WTC11 (cell line): ENCODE results near the gene PQBP1. TPM values are rescaled to one million over a fixed set of nuclear protein-coding genes. Genes with fewer than 3 reads are reported as not detected.

ENCODE experiments used
- ATAC-seq: fragments of 200-7000 bp; cut with Tn5 transposase; 2 replicates; pipeline ENCODE4 v1.10.0; 2021; ENCODE audit warnings: mild to moderate bottlenecking, moderate library complexity
- CTCF ChIA-PET: fragments of 300-600 bp; sonication (Branson Sonifier 250); formaldehyde crosslinking; loops from one replicate; lab custom pipeline; 2021; ENCODE audit warnings: antibody characterized with exemption; lab: Charles Lee
- POLR2A ChIA-PET: fragments of 350-600 bp; sonication (Branson Sonifier 250); formaldehyde crosslinking; loops from one replicate; lab custom pipeline; 2021; ENCODE audit warnings: antibody characterized with exemption; lab: Charles Lee
- DNase-seq: peaks from one replicate; pipeline ENCODE4 v3.0.0; 2021; ENCODE audit warnings: low spot score
- H3K27ac Mint-ChIP-seq: 2 replicates; pipeline ENCODE4 v1.8.0; 2021; ENCODE audit warnings: mixed read lengths
- H3K27me3 Mint-ChIP-seq: 2 replicates; pipeline ENCODE4 v1.8.0; 2021; ENCODE audit warnings: low read depth, mild to moderate bottlenecking, moderate library complexity, mixed read lengths
- H3K36me3 Mint-ChIP-seq: 2 replicates; pipeline ENCODE4 v1.8.0; 2021; ENCODE audit warnings: mixed read lengths
- H3K4me1 Mint-ChIP-seq: 2 replicates; pipeline ENCODE4 v1.8.0; 2022; ENCODE audit warnings: mixed read lengths
- H3K4me3 Mint-ChIP-seq: 2 replicates; pipeline ENCODE4 v1.8.0; 2021; ENCODE audit warnings: mild to moderate bottlenecking, moderate library complexity, mixed read lengths
- H3K9me3 Mint-ChIP-seq: 2 replicates; pipeline ENCODE4 v1.8.0; 2021; ENCODE audit warnings: mixed read lengths
- CREM ChIP-seq: sonication (generic); formaldehyde crosslinking; IDR thresholded peaks from 2 replicates; pipeline ENCODE4 v1.8.1; 2022; ENCODE audit warnings: mild to moderate bottlenecking, missing genetic modification reagents, moderate library complexity
- ESRRA ChIP-seq: sonication (generic); formaldehyde crosslinking; IDR thresholded peaks from 2 replicates; pipeline ENCODE4 v1.8.1; 2022; ENCODE audit warnings: mild to moderate bottlenecking, missing genetic modification reagents, borderline replicate concordance
- FOXJ3 ChIP-seq: sonication (generic); formaldehyde crosslinking; IDR thresholded peaks from 2 replicates; pipeline ENCODE4 v1.9.0; 2021; ENCODE audit warnings: missing genetic modification reagents, mild to moderate bottlenecking, borderline replicate concordance
- MXD4 ChIP-seq: fragments of 250-450 bp; sonication (Bioruptor Pico); IDR thresholded peaks from 2 replicates; pipeline ENCODE4 v1.8.0; 2021; ENCODE audit warnings: mild to moderate bottlenecking, moderate library complexity, borderline replicate concordance
- NFATC4 ChIP-seq: fragments of 250-450 bp; sonication (Bioruptor Pico); IDR thresholded peaks from 2 replicates; pipeline ENCODE4 v1.9.0; 2021; ENCODE audit warnings: mild to moderate bottlenecking
- NR2C2 ChIP-seq: sonication (generic); formaldehyde crosslinking; IDR thresholded peaks from 2 replicates; pipeline ENCODE4 v1.8.0; 2022; ENCODE audit warnings: mild to moderate bottlenecking, missing genetic modification reagents
- OVOL2 ChIP-seq: fragments of 250-450 bp; sonication (Bioruptor Pico); IDR thresholded peaks from 2 replicates; pipeline ENCODE4 v1.9.0; 2021; ENCODE audit warnings: mild to moderate bottlenecking, borderline replicate concordance
- RELA ChIP-seq: sonication (generic); formaldehyde crosslinking; IDR thresholded peaks from 2 replicates; pipeline ENCODE4 v1.8.1; 2022; ENCODE audit warnings: missing genetic modification reagents, mild to moderate bottlenecking, borderline replicate concordance
- RORB ChIP-seq: fragments of 250-450 bp; sonication (Bioruptor Pico); IDR thresholded peaks from 2 replicates; pipeline ENCODE4 v1.9.0; 2021; ENCODE audit warnings: mild to moderate bottlenecking
- SOX15 ChIP-seq: fragments of 250-450 bp; sonication (Bioruptor Pico); IDR thresholded peaks from 2 replicates; pipeline ENCODE4 v1.9.0; 2021; ENCODE audit warnings: mild to moderate bottlenecking
- ZNF121 ChIP-seq: sonication (generic); formaldehyde crosslinking; IDR thresholded peaks from 2 replicates; pipeline ENCODE4 v1.8.0; 2023; ENCODE audit warnings: missing genetic modification reagents
- ZNF232 ChIP-seq: sonication (generic); formaldehyde crosslinking; IDR thresholded peaks from 2 replicates; pipeline ENCODE4 v1.8.0; 2022; ENCODE audit warnings: mild to moderate bottlenecking, missing genetic modification reagents
- ZNF416 ChIP-seq: fragments of 250-450 bp; sonication (Bioruptor Pico); IDR thresholded peaks from 2 replicates; pipeline ENCODE4 v1.9.0; 2021; ENCODE audit warnings: mild to moderate bottlenecking, inconsistent platforms
- total RNA-seq: library from RNA; stranded (reverse); gene quantifications from 3 replicates; pipeline ENCODE4 v1.2.3, GENCODE V29; 2021
- TF ChIP-seq, protein P1 (sequence below): fragments of 200-600 bp; IDR thresholded peaks from 2 replicates; pipeline ENCODE4 v1.8.0; 2022; ENCODE audit warnings: antibody characterized with exemption
- TF ChIP-seq, protein P2 (sequence below): sonication (generic); formaldehyde crosslinking; IDR thresholded peaks from 2 replicates; pipeline ENCODE4 v1.8.1; 2023; ENCODE audit warnings: mild to moderate bottlenecking, moderate library complexity, missing genetic modification reagents
- TF ChIP-seq, protein P3 (sequence below): sonication (generic); formaldehyde crosslinking; IDR thresholded peaks from 2 replicates; pipeline ENCODE4 v1.8.0; 2022; ENCODE audit warnings: mild to moderate bottlenecking, missing genetic modification reagents
- TF ChIP-seq, protein P4 (sequence below): sonication (generic); formaldehyde crosslinking; IDR thresholded peaks from 2 replicates; pipeline ENCODE4 v1.8.0; 2023; ENCODE audit warnings: missing genetic modification reagents, mild to moderate bottlenecking, borderline replicate concordance
- TF ChIP-seq, protein P5 (sequence below): sonication (generic); formaldehyde crosslinking; IDR thresholded peaks from 2 replicates; pipeline ENCODE4 v1.8.1; 2023; ENCODE audit warnings: mild to moderate bottlenecking, missing genetic modification reagents, moderate library complexity
- TF ChIP-seq, protein P6 (sequence below): fragments of 250-450 bp; sonication (Bioruptor Pico); IDR thresholded peaks from 2 replicates; pipeline ENCODE4 v1.9.0; 2021; ENCODE audit warnings: moderate library complexity, mild to moderate bottlenecking, inconsistent platforms, borderline replicate concordance
- TF ChIP-seq, protein P7 (sequence below): sonication (generic); formaldehyde crosslinking; IDR thresholded peaks from 2 replicates; pipeline ENCODE4 v1.8.0; 2022; ENCODE audit warnings: missing genetic modification reagents

The PQBP1 gene
- total RNA-seq, 1 experiment from 2014 or later: 79.4 TPM

DNA sequence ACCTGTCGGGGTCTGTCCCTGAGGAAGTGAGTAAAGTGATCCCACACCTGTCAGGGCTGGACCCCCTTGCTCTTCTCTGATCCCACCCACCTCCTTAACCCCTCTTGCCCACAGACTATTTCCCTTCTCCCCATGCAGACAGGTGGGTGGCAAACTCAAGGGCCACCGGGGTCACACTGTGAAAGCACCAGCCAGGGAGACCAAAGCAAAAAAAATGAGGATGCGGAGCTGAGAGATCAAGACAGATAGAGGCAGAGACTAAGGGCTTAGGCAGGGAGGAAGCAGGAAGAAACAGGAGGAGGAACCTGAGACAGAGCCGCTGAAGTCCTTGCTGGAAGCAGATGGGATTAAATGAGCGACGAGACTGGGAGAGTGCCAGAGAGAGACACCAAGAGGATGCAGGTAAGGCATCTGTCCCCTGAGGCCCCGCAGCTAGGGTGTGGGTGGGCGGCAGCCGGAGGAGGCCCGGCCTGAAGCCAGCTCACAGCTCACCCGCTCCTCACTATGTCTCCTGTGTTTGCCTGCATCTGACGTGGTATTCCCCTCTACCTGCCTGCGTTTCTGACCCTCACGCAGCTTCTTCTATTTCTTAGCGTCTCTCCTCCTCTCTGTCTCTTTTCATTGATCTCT lies 7.3 kb upstream of the PQBP1 start:
- peak; percentile 4; the same call in 1 of the 2 replicates for ATAC-seq
- POLR2A ChIA-PET: interaction anchor here (0.9 kb wide), 1 partner anchor 21 kb away, joined by 3 read pairs; the partner anchor contains the start of gene SLC35A2
- H3K27ac Mint-ChIP-seq: peak overlapping the region; percentile 84; the same call in 1 of the 2 replicates
- H3K36me3 Mint-ChIP-seq: peaks cover 7% of the 10 kb centered on the region; the same call in 1 of the 2 replicates
- no peak for DNase-seq
- no peaks in the 10 kb centered on the region for H3K9me3 Mint-ChIP-seq
- TF ChIP-seq, protein P1, sequence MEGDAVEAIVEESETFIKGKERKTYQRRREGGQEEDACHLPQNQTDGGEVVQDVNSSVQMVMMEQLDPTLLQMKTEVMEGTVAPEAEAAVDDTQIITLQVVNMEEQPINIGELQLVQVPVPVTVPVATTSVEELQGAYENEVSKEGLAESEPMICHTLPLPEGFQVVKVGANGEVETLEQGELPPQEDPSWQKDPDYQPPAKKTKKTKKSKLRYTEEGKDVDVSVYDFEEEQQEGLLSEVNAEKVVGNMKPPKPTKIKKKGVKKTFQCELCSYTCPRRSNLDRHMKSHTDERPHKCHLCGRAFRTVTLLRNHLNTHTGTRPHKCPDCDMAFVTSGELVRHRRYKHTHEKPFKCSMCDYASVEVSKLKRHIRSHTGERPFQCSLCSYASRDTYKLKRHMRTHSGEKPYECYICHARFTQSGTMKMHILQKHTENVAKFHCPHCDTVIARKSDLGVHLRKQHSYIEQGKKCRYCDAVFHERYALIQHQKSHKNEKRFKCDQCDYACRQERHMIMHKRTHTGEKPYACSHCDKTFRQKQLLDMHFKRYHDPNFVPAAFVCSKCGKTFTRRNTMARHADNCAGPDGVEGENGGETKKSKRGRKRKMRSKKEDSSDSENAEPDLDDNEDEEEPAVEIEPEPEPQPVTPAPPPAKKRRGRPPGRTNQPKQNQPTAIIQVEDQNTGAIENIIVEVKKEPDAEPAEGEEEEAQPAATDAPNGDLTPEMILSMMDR: no peak
- TF ChIP-seq, protein P2, sequence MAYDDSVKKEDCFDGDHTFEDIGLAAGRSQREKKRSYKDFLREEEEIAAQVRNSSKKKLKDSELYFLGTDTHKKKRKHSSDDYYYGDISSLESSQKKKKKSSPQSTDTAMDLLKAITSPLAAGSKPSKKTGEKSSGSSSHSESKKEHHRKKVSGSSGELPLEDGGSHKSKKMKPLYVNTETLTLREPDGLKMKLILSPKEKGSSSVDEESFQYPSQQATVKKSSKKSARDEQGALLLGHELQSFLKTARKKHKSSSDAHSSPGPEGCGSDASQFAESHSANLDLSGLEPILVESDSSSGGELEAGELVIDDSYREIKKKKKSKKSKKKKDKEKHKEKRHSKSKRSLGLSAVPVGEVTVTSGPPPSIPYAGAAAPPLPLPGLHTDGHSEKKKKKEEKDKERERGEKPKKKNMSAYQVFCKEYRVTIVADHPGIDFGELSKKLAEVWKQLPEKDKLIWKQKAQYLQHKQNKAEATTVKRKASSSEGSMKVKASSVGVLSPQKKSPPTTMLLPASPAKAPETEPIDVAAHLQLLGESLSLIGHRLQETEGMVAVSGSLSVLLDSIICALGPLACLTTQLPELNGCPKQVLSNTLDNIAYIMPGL: no peak
- TF ChIP-seq NR2C2 (CRISPR knock-in tag) (no peak), OVOL2 (CRISPR knock-in tag) (no peak), ZNF232 (CRISPR knock-in tag) (no peak), CREM (no peak), RORB (CRISPR knock-in tag) (no peak), FOXJ3 (CRISPR knock-in tag) (no peak), ZNF121 (CRISPR knock-in tag) (no peak), MXD4 (CRISPR knock-in tag) (no peak), RELA (CRISPR knock-in tag) (no peak)
- TF ChIP-seq, protein P3, sequence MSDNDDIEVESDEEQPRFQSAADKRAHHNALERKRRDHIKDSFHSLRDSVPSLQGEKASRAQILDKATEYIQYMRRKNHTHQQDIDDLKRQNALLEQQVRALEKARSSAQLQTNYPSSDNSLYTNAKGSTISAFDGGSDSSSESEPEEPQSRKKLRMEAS (CRISPR knock-in tag): no peak
- TF ChIP-seq, protein P4, sequence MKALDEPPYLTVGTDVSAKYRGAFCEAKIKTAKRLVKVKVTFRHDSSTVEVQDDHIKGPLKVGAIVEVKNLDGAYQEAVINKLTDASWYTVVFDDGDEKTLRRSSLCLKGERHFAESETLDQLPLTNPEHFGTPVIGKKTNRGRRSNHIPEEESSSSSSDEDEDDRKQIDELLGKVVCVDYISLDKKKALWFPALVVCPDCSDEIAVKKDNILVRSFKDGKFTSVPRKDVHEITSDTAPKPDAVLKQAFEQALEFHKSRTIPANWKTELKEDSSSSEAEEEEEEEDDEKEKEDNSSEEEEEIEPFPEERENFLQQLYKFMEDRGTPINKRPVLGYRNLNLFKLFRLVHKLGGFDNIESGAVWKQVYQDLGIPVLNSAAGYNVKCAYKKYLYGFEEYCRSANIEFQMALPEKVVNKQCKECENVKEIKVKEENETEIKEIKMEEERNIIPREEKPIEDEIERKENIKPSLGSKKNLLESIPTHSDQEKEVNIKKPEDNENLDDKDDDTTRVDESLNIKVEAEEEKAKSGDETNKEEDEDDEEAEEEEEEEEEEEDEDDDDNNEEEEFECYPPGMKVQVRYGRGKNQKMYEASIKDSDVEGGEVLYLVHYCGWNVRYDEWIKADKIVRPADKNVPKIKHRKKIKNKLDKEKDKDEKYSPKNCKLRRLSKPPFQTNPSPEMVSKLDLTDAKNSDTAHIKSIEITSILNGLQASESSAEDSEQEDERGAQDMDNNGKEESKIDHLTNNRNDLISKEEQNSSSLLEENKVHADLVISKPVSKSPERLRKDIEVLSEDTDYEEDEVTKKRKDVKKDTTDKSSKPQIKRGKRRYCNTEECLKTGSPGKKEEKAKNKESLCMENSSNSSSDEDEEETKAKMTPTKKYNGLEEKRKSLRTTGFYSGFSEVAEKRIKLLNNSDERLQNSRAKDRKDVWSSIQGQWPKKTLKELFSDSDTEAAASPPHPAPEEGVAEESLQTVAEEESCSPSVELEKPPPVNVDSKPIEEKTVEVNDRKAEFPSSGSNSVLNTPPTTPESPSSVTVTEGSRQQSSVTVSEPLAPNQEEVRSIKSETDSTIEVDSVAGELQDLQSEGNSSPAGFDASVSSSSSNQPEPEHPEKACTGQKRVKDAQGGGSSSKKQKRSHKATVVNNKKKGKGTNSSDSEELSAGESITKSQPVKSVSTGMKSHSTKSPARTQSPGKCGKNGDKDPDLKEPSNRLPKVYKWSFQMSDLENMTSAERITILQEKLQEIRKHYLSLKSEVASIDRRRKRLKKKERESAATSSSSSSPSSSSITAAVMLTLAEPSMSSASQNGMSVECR: no peak
- TF ChIP-seq, protein P5, sequence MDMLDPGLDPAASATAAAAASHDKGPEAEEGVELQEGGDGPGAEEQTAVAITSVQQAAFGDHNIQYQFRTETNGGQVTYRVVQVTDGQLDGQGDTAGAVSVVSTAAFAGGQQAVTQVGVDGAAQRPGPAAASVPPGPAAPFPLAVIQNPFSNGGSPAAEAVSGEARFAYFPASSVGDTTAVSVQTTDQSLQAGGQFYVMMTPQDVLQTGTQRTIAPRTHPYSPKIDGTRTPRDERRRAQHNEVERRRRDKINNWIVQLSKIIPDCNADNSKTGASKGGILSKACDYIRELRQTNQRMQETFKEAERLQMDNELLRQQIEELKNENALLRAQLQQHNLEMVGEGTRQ (CRISPR knock-in tag): no peak
- H3K27me3 Mint-ChIP-seq: peaks cover 4% of the 10 kb centered on the region; the same call in 1 of the 2 replicates
- peaks cover 14% of the 10 kb centered on the region for H3K4me1 Mint-ChIP-seq
- peak overlapping the region; percentile 70 for H3K4me3 Mint-ChIP-seq
- CTCF ChIA-PET: interaction anchor here (0.5 to 1.1 kb wide), 3 partner anchors 22 to 259 kb away, joined by 3 to 4 read pairs (median 4); no protein-coding TSS in a partner anchor

DNA sequence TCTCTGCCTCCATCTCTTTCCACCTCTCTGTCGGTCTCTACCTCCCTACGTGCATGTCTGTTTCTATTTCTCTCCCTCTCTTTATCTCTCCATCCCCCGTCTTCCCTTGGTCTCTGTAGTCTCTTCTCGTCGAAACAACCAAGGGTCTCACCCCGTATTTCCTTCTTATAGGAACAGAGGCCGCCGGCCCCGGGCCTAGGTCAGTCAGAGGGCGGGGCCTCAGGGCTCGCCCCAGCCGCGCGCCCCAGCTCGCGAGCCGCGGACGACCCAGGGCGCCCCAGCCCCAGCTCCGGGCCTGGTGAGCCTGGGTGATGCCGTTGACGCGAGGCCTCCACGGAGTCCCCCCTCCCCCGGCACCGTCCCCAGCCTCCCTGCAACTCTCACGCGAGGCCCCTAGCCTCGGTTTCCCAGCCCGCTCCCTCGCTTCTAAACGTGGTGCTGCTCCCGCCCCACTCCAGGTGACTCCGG lies 6.8 kb upstream of the PQBP1 start:
- no peaks in the 10 kb centered on the region for H3K9me3 Mint-ChIP-seq
- DNase-seq (peak; percentile 31), ATAC-seq (peak; percentile 60)
- peak overlapping the region; percentile 70 for H3K4me3 Mint-ChIP-seq
- peaks cover 4% of the 10 kb centered on the region; the same call in 1 of the 2 replicates for H3K27me3 Mint-ChIP-seq
- peaks cover 14% of the 10 kb centered on the region for H3K4me1 Mint-ChIP-seq
- peaks cover 8% of the 10 kb centered on the region; the same call in 1 of the 2 replicates for H3K36me3 Mint-ChIP-seq
- ChIA-PET POLR2A (interaction anchor here (0.9 kb wide), 1 partner anchor 21 kb away, joined by 3 read pairs; the partner anchor contains the start of gene SLC35A2), CTCF (interaction anchor here (0.5 to 1.5 kb wide), 15 partner anchors 13 to 259 kb away, joined by 3 to 6 read pairs (median 4); partner anchors contain the start of genes KCND1, PCSK1N and SLC35A2)
- H3K27ac Mint-ChIP-seq: 0 out of 2 replicates have a peak overlapping the region, but pooled peaks have one; percentile 43
- TF ChIP-seq, protein P6, sequence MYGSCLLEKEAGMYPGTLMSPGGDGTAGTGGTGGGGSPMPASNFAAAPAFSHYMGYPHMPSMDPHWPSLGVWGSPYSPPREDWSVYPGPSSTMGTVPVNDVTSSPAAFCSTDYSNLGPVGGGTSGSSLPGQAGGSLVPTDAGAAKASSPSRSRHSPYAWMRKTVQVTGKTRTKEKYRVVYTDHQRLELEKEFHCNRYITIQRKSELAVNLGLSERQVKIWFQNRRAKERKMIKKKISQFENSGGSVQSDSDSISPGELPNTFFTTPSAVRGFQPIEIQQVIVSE: no peak
- TF ChIP-seq ESRRA (no peak), ZNF416 (CRISPR knock-in tag) (no peak), MXD4 (CRISPR knock-in tag) (no peak), NFATC4 (CRISPR knock-in tag) (no peak), OVOL2 (CRISPR knock-in tag) (no peak), SOX15 (CRISPR knock-in tag) (no peak)
- TF ChIP-seq, protein P7, sequence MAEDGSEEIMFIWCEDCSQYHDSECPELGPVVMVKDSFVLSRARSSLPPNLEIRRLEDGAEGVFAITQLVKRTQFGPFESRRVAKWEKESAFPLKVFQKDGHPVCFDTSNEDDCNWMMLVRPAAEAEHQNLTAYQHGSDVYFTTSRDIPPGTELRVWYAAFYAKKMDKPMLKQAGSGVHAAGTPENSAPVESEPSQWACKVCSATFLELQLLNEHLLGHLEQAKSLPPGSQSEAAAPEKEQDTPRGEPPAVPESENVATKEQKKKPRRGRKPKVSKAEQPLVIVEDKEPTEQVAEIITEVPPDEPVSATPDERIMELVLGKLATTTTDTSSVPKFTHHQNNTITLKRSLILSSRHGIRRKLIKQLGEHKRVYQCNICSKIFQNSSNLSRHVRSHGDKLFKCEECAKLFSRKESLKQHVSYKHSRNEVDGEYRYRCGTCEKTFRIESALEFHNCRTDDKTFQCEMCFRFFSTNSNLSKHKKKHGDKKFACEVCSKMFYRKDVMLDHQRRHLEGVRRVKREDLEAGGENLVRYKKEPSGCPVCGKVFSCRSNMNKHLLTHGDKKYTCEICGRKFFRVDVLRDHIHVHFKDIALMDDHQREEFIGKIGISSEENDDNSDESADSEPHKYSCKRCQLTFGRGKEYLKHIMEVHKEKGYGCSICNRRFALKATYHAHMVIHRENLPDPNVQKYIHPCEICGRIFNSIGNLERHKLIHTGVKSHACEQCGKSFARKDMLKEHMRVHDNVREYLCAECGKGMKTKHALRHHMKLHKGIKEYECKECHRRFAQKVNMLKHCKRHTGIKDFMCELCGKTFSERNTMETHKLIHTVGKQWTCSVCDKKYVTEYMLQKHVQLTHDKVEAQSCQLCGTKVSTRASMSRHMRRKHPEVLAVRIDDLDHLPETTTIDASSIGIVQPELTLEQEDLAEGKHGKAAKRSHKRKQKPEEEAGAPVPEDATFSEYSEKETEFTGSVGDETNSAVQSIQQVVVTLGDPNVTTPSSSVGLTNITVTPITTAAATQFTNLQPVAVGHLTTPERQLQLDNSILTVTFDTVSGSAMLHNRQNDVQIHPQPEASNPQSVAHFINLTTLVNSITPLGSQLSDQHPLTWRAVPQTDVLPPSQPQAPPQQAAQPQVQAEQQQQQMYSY (CRISPR knock-in tag): no peak
